ENCODE results near the gene ZC3H6. TPM values are rescaled to one million over a fixed set of nuclear protein-coding genes. Genes with fewer than 3 reads are reported as not detected.

Gene ZC3H6
- total RNA-seq, 1 experiment from 2014 or later = 5.3 TPM

DNA sequence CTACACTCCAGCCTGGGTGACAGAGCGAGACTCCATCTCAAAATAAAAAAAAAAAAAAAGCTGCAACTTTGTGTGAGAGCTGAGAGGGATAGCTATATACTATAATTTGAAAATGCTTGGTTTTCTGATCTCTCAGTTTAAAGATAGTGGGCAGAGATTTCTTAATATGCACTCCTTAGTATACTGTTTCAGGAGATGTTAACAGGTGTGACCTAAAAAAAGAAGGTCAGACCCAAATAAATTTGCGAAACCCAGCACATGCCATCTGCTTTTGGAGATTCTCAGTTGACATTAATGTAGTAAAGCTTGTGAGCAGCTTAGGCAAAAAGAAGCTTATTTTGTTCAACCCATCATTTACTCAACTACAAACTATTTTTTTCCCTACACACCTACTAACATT, 37.4 kb downstream of the ZC3H6 start:
- Histone ChIP-seq H3K27me3 (ENCODE audit: control insufficient read depth, insufficient read depth, low read length) (no peaks in the 10 kb centered on the region), H3K4me1 (ENCODE audit: control insufficient read depth, insufficient read depth, low read length) (no peaks in the 10 kb centered on the region), H3K4me3 (ENCODE audit: low read depth in 2 of 2, low read length in 2 of 2) (no peak overlapping the region), H3K27ac (ENCODE audit: low read length) (no peak overlapping the region), H3K9me3 (ENCODE audit: control insufficient read depth, insufficient read depth, low read depth, low read length) (no peaks in the 10 kb centered on the region), H3K36me3 (ENCODE audit: control insufficient read depth, insufficient read depth, low read length) (no peaks in the 10 kb centered on the region)
- BruUV-seq (replicated peaks) = no TSS peak
- in situ Hi-C loops (cut with HindIII; ENCODE audit: low pct_unique_long_range_greater_than_20kb, low sequenced_read_pairs) (no loop called here), intact Hi-C loops (cut with micrococcal nuclease; ENCODE audit: unreplicated experiment) (no loop called here)
- TF ChIP-seq POLR2AphosphoS5 (IDR thresholded peaks at IDR 0.05; ENCODE audit: low read depth, low read length) (no peak), TCF7L2 (IDR thresholded peaks at IDR 0.05; ENCODE audit: low read depth, low read length) (no peak), CTCF (IDR thresholded peaks at IDR 0.05) (no peak), SIN3A (IDR thresholded peaks at IDR 0.05; ENCODE audit: borderline replicate concordance, insufficient read depth, low read depth, low read length) (no peak), REST (IDR thresholded peaks at IDR 0.05; ENCODE audit: insufficient read depth in 1 of 2, low read depth in 2 of 2, low read length in 1 of 2) (no peak)
- ATAC-seq (no peak), DNase-seq (ENCODE audit: low read depth, low spot score) (no peak)
- CTCF ChIA-PET = no interaction called here
- POLR2A ChIA-PET = interaction anchor here (0.6 kb wide), 1 partner anchor 424 kb away, joined by 3 read pairs; no protein-coding TSS in a partner anchor

DNA sequence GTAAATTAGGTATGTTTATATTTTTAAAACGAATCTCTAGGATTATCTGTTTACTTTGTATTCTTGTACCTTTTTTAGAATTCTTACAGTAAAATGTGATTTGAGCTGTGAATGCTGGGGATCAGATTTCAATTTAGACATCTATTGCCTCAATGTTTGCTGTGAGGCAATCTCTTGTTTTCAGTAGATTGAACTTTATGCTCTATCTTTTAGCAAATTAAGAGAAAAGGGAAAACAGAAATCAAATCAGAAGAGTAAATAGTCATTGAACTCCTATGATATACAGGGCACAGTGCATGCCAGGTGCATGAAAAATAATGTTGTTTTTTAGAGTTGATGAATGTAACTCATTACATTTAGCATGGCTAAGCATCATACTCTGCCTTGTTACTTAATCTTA, 39.5 kb downstream of the ZC3H6 start:
- no peak for DNase-seq (ENCODE audit: low read depth, low spot score)
- POLR2A ChIA-PET = no interaction called here
- BruUV-seq (replicated peaks) = no TSS peak
- H3K4me3 ChIP-seq (ENCODE audit: low read depth in 2 of 2, low read length in 2 of 2) = no peak overlapping the region
- no peaks in the 10 kb centered on the region for H3K36me3 ChIP-seq (ENCODE audit: control insufficient read depth, insufficient read depth, low read length)
- no peaks in the 10 kb centered on the region for H3K27me3 ChIP-seq (ENCODE audit: control insufficient read depth, insufficient read depth, low read length)
- H3K9me3 ChIP-seq (ENCODE audit: control insufficient read depth, insufficient read depth, low read depth, low read length) = no peaks in the 10 kb centered on the region
- TF ChIP-seq POLR2AphosphoS5 (IDR thresholded peaks at IDR 0.05; ENCODE audit: low read depth, low read length) (no peak), CTCF (IDR thresholded peaks at IDR 0.05) (no peak), TCF7L2 (IDR thresholded peaks at IDR 0.05; ENCODE audit: low read depth, low read length) (no peak), SIN3A (IDR thresholded peaks at IDR 0.05; ENCODE audit: borderline replicate concordance, insufficient read depth, low read depth, low read length) (no peak), REST (IDR thresholded peaks at IDR 0.05; ENCODE audit: insufficient read depth in 1 of 2, low read depth in 2 of 2, low read length in 1 of 2) (no peak)
- in situ Hi-C loops (cut with HindIII; ENCODE audit: low pct_unique_long_range_greater_than_20kb, low sequenced_read_pairs) (no loop called here), intact Hi-C loops (cut with micrococcal nuclease; ENCODE audit: unreplicated experiment) (no loop called here)
- CTCF ChIA-PET = no interaction called here
- H3K27ac ChIP-seq (ENCODE audit: low read length) = no peak overlapping the region
- no peak for ATAC-seq
- no peaks in the 10 kb centered on the region for H3K4me1 ChIP-seq (ENCODE audit: control insufficient read depth, insufficient read depth, low read length)

Measured in Panc1 (cell line).